CD4-positive, alpha-beta T cell (primary cell): Measurements from ENCODE around the gene DENND1B. TPM values are rescaled to one million over a fixed set of nuclear protein-coding genes. Genes with fewer than 3 reads are reported as not detected.

Experiments used
- ATAC-seq: fragments of 200-7000 bp; cut with Tn5 transposase; one replicate; pipeline ENCODE4 v1.10.0; 2022; ENCODE audit warnings: mild to moderate bottlenecking; ENCODE audit not compliant: poor library complexity
- CTCF ChIA-PET: fragments of 350-600 bp; sonication (Branson Sonifier 250); formaldehyde crosslinking; loops from one replicate; lab custom pipeline; 2021; ENCODE audit warnings: antibody characterized with exemption, inconsistent platforms; lab: Charles Lee
- POLR2A ChIA-PET: fragments of 350-600 bp; sonication (Branson Sonifier 250); formaldehyde crosslinking; loops from one replicate; lab custom pipeline; 2021; ENCODE audit warnings: antibody characterized with exemption, inconsistent platforms; lab: Charles Lee
- DNase-seq, 14 experiments: peaks; one replicate each; pipeline ENCODE4 v3.0.0-alpha.2; 2013 to 2020; ENCODE audit warnings: mixed read lengths in 2 of 14
- H3K27ac ChIP-seq, 2 donors: one replicate each; pipeline versions ENCODE4 v1.5.1 to v1.7.0; 2013; ENCODE audit warnings: low read length in 2 of 2, low read depth in 1 of 2, mild to moderate bottlenecking in 1 of 2
- H3K27me3 ChIP-seq, 2 experiments: 1 replicate in 1 of 2; 2 replicates in 1 of 2; pipeline versions ENCODE4 v1.6.1 to v1.7.0; 2013; ENCODE audit warnings: low read length in 2 of 2, control low read depth in 1 of 2, mild to moderate bottlenecking in 1 of 2, moderate library complexity in 1 of 2; ENCODE audit not compliant: insufficient read depth in 2 of 2, control insufficient read depth in 1 of 2
- H3K36me3 ChIP-seq: one replicate; pipeline ENCODE4 v1.6.1; 2013; ENCODE audit warnings: low read length, control low read depth; ENCODE audit not compliant: insufficient read depth
- H3K4me1 ChIP-seq: one replicate; pipeline ENCODE4 v1.6.1; 2013; ENCODE audit warnings: low read length, control low read depth; ENCODE audit not compliant: insufficient read depth
- H3K4me3 ChIP-seq: one replicate; pipeline ENCODE4 v1.5.1; 2013; ENCODE audit warnings: mild to moderate bottlenecking, low read length, moderate library complexity
- H3K9me3 ChIP-seq, 2 experiments: 1 replicate in 1 of 2; 2 replicates in 1 of 2; pipeline versions ENCODE4 v1.6.1 to v1.7.0; 2013; ENCODE audit warnings: low read length in 2 of 2, mild to moderate bottlenecking in 2 of 2, control low read depth in 1 of 2, moderate library complexity in 1 of 2; ENCODE audit not compliant: control insufficient read depth in 1 of 2, insufficient read depth in 1 of 2
- H3K27ac Mint-ChIP-seq: one replicate; pipeline ENCODE4 v1.8.0; 2020; ENCODE audit warnings: mixed read lengths
- H3K27me3 Mint-ChIP-seq: one replicate; pipeline ENCODE4 v1.8.0; 2021; ENCODE audit warnings: mixed read lengths
- H3K36me3 Mint-ChIP-seq: one replicate; pipeline ENCODE4 v1.8.0; 2021; ENCODE audit warnings: low read depth, mixed read lengths
- H3K4me1 Mint-ChIP-seq: one replicate; pipeline ENCODE4 v1.8.0; 2021; ENCODE audit warnings: low read depth, mixed read lengths
- H3K4me3 Mint-ChIP-seq: one replicate; pipeline ENCODE4 v1.8.0; 2020; ENCODE audit warnings: mild to moderate bottlenecking, mixed read lengths
- H3K9me3 Mint-ChIP-seq: one replicate; pipeline ENCODE4 v1.8.0; 2020; ENCODE audit warnings: mixed read lengths
- intact Hi-C, 2 experiments: fragments of 100-400 bp; cut with DNase I in 1 of 2; cut with micrococcal nuclease in 1 of 2; formaldehyde crosslinking; loops; one replicate each; pipeline versions ENCODE4 v1.15.1 to v1.9.0; 2023 to 2025; cut with DNase I, micrococcal nuclease
- total RNA-seq, 174 experiments: library from RNA in 2 of 174; stranded (reverse) in 2 of 174; gene quantifications; one replicate each; pipeline ENCODE4 v1.2.3 and lab custom pipeline; 2021 to 2026
- TF ChIP-seq, protein P1 (sequence below): fragments of 200-600 bp; IDR thresholded peaks from one replicate; pipeline ENCODE4 v1.8.0; 2022; ENCODE audit warnings: antibody characterized with exemption, mild to moderate bottlenecking

The DENND1B gene
- total RNA-seq, 2 experiments from 2014 or later, result 23.9 to 26.5 TPM

GRCh38 chr1:197633447-197634078 lies 141.7 kb downstream of the DENND1B start:
- H3K36me3 ChIP-seq, result peaks cover 14% of the 10 kb centered on the region
- no peak for ATAC-seq
- H3K9me3 Mint-ChIP-seq, result peaks cover 2% of the 10 kb centered on the region
- no peak overlapping the region for H3K4me3 Mint-ChIP-seq
- H3K9me3 ChIP-seq, result peaks cover 0 to 4% of the 10 kb centered on the region in 2 experiments
- H3K27ac ChIP-seq, result no peak overlapping the region
- no peak for DNase-seq
- ChIA-PET POLR2A (no interaction called here), CTCF (interaction anchor here (1.0 kb wide), 1 partner anchor 9 kb away, joined by 4 read pairs; no protein-coding TSS in a partner anchor)
- no peaks in the 10 kb centered on the region for H3K4me1 Mint-ChIP-seq
- no peaks in the 10 kb centered on the region for H3K27me3 ChIP-seq
- TF ChIP-seq, protein P1, sequence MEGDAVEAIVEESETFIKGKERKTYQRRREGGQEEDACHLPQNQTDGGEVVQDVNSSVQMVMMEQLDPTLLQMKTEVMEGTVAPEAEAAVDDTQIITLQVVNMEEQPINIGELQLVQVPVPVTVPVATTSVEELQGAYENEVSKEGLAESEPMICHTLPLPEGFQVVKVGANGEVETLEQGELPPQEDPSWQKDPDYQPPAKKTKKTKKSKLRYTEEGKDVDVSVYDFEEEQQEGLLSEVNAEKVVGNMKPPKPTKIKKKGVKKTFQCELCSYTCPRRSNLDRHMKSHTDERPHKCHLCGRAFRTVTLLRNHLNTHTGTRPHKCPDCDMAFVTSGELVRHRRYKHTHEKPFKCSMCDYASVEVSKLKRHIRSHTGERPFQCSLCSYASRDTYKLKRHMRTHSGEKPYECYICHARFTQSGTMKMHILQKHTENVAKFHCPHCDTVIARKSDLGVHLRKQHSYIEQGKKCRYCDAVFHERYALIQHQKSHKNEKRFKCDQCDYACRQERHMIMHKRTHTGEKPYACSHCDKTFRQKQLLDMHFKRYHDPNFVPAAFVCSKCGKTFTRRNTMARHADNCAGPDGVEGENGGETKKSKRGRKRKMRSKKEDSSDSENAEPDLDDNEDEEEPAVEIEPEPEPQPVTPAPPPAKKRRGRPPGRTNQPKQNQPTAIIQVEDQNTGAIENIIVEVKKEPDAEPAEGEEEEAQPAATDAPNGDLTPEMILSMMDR, result no peak
- intact Hi-C loops, result no loop called here
- H3K27me3 Mint-ChIP-seq, result no peaks in the 10 kb centered on the region
- H3K4me1 ChIP-seq, result no peaks in the 10 kb centered on the region
- H3K27ac Mint-ChIP-seq, result no peak overlapping the region
- peaks cover 85% of the 10 kb centered on the region for H3K36me3 Mint-ChIP-seq
- no peak overlapping the region for H3K4me3 ChIP-seq

- peaks cover 2% of the 10 kb centered on the region for H3K9me3 Mint-ChIP-seq
- POLR2A ChIA-PET, result no interaction called here
- no peaks in the 10 kb centered on the region for H3K27me3 ChIP-seq
- TF ChIP-seq, protein P1, result no peak
- peaks cover 84% of the 10 kb centered on the region for H3K36me3 Mint-ChIP-seq
- no peaks in the 10 kb centered on the region for H3K27me3 Mint-ChIP-seq
- H3K27ac Mint-ChIP-seq, result no peak overlapping the region
- no peaks in the 10 kb centered on the region for H3K4me1 ChIP-seq
- CTCF ChIA-PET, result no interaction called here
- intact Hi-C loops, result no loop called here
- ATAC-seq (no peak), DNase-seq (no peak)
- H3K4me1 Mint-ChIP-seq, result no peaks in the 10 kb centered on the region
- H3K4me3 Mint-ChIP-seq, result no peak overlapping the region
- H3K27ac ChIP-seq, result no peak overlapping the region
- H3K9me3 ChIP-seq, result peaks cover 0 to 4% of the 10 kb centered on the region in 2 experiments
- H3K4me3 ChIP-seq, result no peak overlapping the region
- H3K36me3 ChIP-seq, result peaks cover 14% of the 10 kb centered on the region
Observed at GRCh38 chr1:197632651-197633050, 142.6 kb downstream of the DENND1B start.

- Mint-ChIP-seq H3K9me3 (peaks cover 2% of the 10 kb centered on the region), H3K27ac (no peak overlapping the region), H3K27me3 (no peaks in the 10 kb centered on the region), H3K36me3 (peaks cover 80% of the 10 kb centered on the region), H3K4me1 (no peaks in the 10 kb centered on the region), H3K4me3 (no peak overlapping the region)
- TF ChIP-seq, protein P1, result no peak
- CTCF ChIA-PET, result no interaction called here
- POLR2A ChIA-PET, result no interaction called here
- no peak for DNase-seq
- ATAC-seq, result no peak
- Histone ChIP-seq H3K4me1 (no peaks in the 10 kb centered on the region), H3K4me3 (no peak overlapping the region), H3K9me3 (peaks cover 0 to 4% of the 10 kb centered on the region in 2 experiments), H3K36me3 (peaks cover 14% of the 10 kb centered on the region), H3K27me3 (no peaks in the 10 kb centered on the region), H3K27ac (no peak overlapping the region)
- intact Hi-C loops, result no loop called here
Observed at GRCh38 chr1:197632005-197632404, 143.3 kb downstream of the DENND1B start.
